HUES48 (cell line): ENCODE data around the gene TANGO2.

Experiments
- H3K27ac ChIP-seq: one replicate; pipeline ENCODE4 v1.7.0; 2013; ENCODE audit warnings: low read depth, low read length, inconsistent platforms
- H3K27me3 ChIP-seq: 2 replicates; pipeline ENCODE4 v1.6.1; 2013; ENCODE audit warnings: mild to moderate bottlenecking, low read length; ENCODE audit not compliant: control insufficient read depth, insufficient read depth
- H3K36me3 ChIP-seq: 2 replicates; pipeline ENCODE4 v1.6.1; 2013; ENCODE audit warnings: low read length; ENCODE audit not compliant: control insufficient read depth, insufficient read depth
- H3K4me1 ChIP-seq: 2 replicates; pipeline ENCODE4 v1.6.1; 2013; ENCODE audit warnings: mild to moderate bottlenecking, low read length; ENCODE audit not compliant: control insufficient read depth, insufficient read depth
- H3K4me3 ChIP-seq: 2 replicates; pipeline ENCODE4 v1.5.1; 2013; ENCODE audit warnings: mild to moderate bottlenecking, low read depth, low read length
- H3K9ac ChIP-seq: 2 replicates; pipeline ENCODE4 v1.6.1; 2013; ENCODE audit warnings: mild to moderate bottlenecking, low read depth, low read length, moderate library complexity
- H3K9me3 ChIP-seq: 2 replicates; pipeline ENCODE4 v1.6.1; 2013; ENCODE audit warnings: low read length; ENCODE audit not compliant: control insufficient read depth, insufficient read depth

Gene TANGO2

DNA sequence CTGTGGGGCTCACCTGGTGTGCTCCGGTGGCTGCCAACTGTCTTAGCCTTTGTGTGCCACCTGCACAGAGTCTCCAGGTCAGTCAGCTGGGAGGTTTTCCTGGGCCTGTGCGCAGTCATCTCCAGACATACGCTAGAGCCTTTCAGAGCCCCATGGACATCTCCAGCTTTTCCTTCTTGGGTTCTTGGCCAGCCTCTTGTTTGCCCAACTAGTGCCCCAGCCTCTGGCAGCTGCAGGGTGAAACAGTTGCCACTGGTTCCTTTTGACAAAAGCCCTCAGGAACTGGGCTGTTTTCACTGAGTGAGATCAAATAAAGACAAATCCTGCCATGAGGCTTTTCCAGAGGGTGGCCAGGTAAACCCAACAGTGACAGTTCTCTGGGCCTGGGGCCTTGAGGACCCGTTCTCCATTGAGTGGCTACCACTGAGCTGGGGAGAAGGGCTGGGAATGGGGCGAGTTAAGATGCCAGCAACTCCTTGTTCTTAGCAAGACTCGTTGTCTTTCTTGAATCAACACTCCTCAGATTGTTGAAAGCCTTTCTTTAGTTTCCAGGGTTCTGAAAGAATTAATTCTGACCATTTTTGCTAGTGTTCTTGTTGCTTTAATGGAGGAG lies 78.3 kb downstream of the TANGO2 start:
- H3K27me3 ChIP-seq: no peaks in the 10 kb centered on the region
- H3K9ac ChIP-seq: no peak overlapping the region
- H3K36me3 ChIP-seq: peaks cover 93% of the 10 kb centered on the region
- peaks cover 6% of the 10 kb centered on the region; the same call in 1 of the 2 replicates for H3K4me1 ChIP-seq
- no peak overlapping the region for H3K4me3 ChIP-seq
- H3K27ac ChIP-seq: no peak overlapping the region
- no peaks in the 10 kb centered on the region for H3K9me3 ChIP-seq

DNA sequence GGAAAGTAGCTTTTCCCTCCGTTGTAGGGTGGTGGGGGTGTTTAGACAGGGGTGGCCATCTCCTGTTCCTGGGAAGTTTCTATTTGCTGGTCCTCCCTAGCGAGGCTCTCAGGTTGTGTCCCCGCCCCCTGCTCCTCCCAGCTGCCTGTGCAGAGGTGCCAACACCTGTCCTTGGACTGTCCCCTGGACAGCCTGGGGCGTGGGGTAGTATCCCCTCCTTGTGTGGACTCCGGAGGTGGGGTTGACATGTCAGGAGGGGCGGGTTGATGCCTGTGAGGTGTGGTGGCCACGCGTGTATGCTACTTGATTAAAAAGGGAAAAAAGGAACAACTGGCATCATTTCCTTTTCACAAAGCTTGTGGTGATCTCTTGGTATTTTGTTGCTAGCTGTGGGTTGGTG lies 80.7 kb downstream of the TANGO2 start:
- Histone ChIP-seq H3K4me1 (peaks cover 6% of the 10 kb centered on the region; the same call in 1 of the 2 replicates), H3K9ac (no peak overlapping the region), H3K9me3 (no peaks in the 10 kb centered on the region), H3K36me3 (peaks cover 92% of the 10 kb centered on the region), H3K27me3 (no peaks in the 10 kb centered on the region), H3K27ac (no peak overlapping the region), H3K4me3 (no peak overlapping the region)

DNA sequence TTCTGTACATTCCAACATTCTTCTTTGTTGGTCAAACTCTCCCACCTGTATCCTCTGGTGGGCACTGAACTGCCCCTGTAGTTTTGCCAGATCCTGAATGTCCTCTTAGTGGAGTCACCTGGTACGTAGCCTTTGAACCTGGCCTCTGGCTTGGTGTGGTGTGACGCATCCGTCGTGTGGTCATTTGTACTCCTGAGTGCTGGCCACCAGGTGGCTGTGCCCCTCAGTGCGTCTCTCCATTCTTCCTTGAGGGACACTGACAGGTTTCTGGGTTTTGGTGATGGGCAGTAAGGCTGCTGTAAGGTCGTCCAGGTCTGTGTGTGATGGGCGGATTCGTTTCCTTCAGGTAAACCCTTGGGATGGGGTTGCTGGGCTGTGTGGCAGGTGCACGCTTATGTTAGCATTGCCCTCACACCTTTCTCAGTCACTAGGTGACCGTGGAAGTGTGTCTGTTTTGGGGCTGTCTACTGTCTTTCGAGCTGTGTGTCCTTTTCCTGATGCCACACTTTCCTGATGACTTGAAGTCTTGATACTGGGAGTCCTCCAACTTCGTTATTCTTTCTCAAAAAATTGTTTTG lies 81.4 kb downstream of the TANGO2 start:
- H3K9ac ChIP-seq: no peak overlapping the region

GRCh38 chr22:20105456-20106204 lies 84.7 kb downstream of the TANGO2 start:
- Histone ChIP-seq H3K36me3 (peaks cover 94% of the 10 kb centered on the region), H3K9ac (no peak overlapping the region)

More for the DNA sequence above, 81.4 kb downstream of the TANGO2 start:
- Histone ChIP-seq H3K9me3 (no peaks in the 10 kb centered on the region), H3K4me3 (no peak overlapping the region), H3K4me1 (peaks cover 6% of the 10 kb centered on the region; the same call in 1 of the 2 replicates), H3K36me3 (peaks cover 92% of the 10 kb centered on the region), H3K27me3 (no peaks in the 10 kb centered on the region), H3K27ac (no peak overlapping the region)

GRCh38 chr22:20106205-20106848 lies 85.4 kb downstream of the TANGO2 start:
- no peaks in the 10 kb centered on the region for H3K9me3 ChIP-seq
- H3K9ac ChIP-seq: no peak overlapping the region
- no peak overlapping the region for H3K4me3 ChIP-seq
- H3K27me3 ChIP-seq: no peaks in the 10 kb centered on the region
- no peaks in the 10 kb centered on the region for H3K4me1 ChIP-seq
- peaks cover 95% of the 10 kb centered on the region for H3K36me3 ChIP-seq
- H3K27ac ChIP-seq: no peak overlapping the region

More at GRCh38 chr22:20105456-20106204, 84.7 kb downstream of the TANGO2 start:
- H3K4me3 ChIP-seq: no peak overlapping the region
- no peaks in the 10 kb centered on the region for H3K9me3 ChIP-seq
- no peaks in the 10 kb centered on the region for H3K27me3 ChIP-seq
- peaks cover 1% of the 10 kb centered on the region; the same call in 1 of the 2 replicates for H3K4me1 ChIP-seq
- no peak overlapping the region for H3K27ac ChIP-seq

DNA sequence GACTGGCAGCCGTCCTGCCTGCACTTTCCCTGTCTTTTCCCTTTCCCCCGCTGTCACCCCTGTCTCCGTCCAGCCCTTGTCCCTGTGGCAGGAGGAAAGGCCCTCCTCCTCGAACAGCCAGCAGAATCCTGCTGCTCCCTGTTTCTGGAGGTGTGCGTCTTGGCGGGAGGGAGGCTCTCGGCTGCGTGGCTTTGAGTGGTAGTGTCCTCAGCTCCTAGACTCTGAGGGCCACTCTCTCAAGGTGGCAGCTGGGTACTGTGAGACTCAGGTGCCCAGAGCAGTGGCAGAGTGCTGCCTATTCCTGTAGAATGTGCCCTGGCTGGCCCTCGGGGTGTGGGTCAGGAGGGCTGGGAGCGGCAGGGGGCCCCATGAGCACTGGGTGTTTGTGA lies 85.9 kb downstream of the TANGO2 start:
- Histone ChIP-seq H3K27ac (no peak overlapping the region), H3K4me1 (no peaks in the 10 kb centered on the region), H3K27me3 (no peaks in the 10 kb centered on the region), H3K9me3 (no peaks in the 10 kb centered on the region), H3K36me3 (peaks cover 94% of the 10 kb centered on the region), H3K4me3 (no peak overlapping the region), H3K9ac (no peak overlapping the region)

DNA sequence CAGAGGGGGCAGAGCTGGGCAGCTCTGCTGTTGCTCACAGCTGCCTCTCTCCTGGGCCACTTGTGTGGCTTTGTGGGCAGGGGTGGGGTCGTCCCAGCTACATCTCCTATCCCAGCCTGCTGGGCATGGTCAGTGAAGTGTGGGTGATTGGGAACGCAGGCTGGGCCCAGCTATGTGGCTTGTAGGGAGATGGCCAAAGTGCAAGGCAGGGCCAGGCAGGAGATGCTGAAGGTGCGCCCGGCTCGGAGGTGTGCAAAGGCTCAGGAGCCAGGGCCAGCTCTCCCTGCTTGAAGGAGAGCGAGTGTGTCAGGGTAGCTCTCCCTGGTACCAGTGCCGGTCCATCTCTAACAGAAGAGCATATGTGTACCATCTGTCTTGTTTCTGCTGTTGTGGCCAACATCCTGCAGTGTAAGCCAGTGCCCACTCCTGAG lies 86.6 kb downstream of the TANGO2 start:
- Histone ChIP-seq H3K27me3 (no peaks in the 10 kb centered on the region), H3K27ac (no peak overlapping the region), H3K9me3 (no peaks in the 10 kb centered on the region), H3K9ac (no peak overlapping the region), H3K4me1 (no peaks in the 10 kb centered on the region), H3K4me3 (no peak overlapping the region), H3K36me3 (peaks cover 94% of the 10 kb centered on the region)

DNA sequence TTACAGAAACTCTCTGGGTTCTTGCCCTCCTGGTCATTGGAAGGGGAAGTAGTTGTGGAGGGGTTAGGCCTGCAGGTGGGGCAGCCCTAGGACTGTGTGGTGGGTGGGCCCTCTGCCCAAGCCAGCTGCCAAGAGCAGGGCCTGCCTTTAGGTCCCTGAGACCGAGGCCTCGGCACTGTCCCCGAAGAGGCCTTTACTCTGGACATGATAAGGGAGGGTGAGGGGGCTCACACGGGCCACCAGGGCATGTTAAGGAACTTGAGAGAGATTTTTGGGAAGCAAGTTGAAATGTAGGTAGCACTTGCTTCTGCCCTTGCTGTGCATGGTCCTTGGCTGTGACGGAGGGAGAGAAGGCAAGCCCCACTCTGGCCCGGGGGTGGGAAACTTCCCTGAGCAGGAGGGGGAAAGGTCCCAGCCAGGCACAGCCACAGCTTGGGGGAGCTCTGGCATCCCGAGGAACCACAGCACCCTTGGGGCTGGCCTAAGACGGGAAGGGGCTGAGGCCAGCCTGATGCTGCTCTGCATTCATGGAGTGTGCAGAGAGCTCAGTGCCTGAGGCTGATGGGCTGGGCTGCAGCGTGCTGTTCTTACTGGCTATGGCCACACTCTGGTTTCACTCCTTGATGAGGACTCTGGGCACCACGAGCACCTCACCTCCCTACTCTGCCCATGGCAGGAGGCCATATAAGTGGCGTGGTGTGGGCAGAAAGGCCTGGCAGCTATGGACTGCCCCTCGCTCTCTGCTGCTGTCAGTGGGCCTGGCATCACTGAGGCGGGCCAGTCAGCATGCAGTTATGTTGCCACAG lies 87.2 kb downstream of the TANGO2 start:
- no peak overlapping the region for H3K9ac ChIP-seq
- peaks cover 95% of the 10 kb centered on the region for H3K36me3 ChIP-seq

DNA sequence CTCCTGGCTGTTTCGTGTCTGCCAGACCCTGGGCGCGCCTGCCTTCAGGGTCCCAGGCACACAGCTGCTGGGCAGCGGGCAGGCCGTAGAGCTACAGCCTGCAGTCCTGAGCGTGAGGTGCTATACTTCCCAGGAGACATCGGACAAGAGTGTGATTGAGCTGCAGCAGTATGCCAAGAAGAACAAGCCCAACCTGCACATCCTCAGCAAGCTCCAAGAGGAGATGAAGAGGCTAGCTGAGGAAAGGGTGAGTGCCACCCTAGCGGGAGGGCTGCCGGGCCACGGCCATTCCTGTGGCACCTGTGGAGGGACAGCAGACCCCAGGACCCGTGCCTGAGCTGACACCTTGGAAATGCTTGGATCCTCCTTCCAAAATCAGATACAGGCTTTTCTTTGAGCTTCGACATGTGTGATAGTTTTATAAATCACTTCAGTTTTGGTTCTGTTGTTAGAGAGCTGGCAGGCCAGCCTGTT lies 87.9 kb downstream of the TANGO2 start:
- H3K4me3 ChIP-seq: no peak overlapping the region
- H3K4me1 ChIP-seq: no peaks in the 10 kb centered on the region
- no peaks in the 10 kb centered on the region for H3K27me3 ChIP-seq
- peaks cover 95% of the 10 kb centered on the region for H3K36me3 ChIP-seq
- no peak overlapping the region for H3K9ac ChIP-seq
- H3K27ac ChIP-seq: no peak overlapping the region
- no peaks in the 10 kb centered on the region for H3K9me3 ChIP-seq

More for the DNA sequence above, 87.2 kb downstream of the TANGO2 start:
- no peak overlapping the region for H3K27ac ChIP-seq
- no peaks in the 10 kb centered on the region for H3K4me1 ChIP-seq
- H3K9me3 ChIP-seq: no peaks in the 10 kb centered on the region
- H3K27me3 ChIP-seq: no peaks in the 10 kb centered on the region
- H3K4me3 ChIP-seq: no peak overlapping the region
